Measurements from ENCODE around the gene TSR2. TPM values are rescaled to one million over a fixed set of nuclear protein-coding genes. Genes with fewer than 3 reads are reported as not detected.

Gene TSR2, protein sequence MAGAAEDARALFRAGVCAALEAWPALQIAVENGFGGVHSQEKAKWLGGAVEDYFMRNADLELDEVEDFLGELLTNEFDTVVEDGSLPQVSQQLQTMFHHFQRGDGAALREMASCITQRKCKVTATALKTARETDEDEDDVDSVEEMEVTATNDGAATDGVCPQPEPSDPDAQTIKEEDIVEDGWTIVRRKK
- 38.4 TPM for total RNA-seq
- long read RNA-seq, transcript TSR2-201 (5 exons, 1,534 nt), result major isoform, 83 of 93 reads
- long read RNA-seq, partial matches to known transcripts, result 4 of 93 reads
- long read RNA-seq, other reads (novel, unspliced or antisense), result 6 of 93 reads

DNA sequence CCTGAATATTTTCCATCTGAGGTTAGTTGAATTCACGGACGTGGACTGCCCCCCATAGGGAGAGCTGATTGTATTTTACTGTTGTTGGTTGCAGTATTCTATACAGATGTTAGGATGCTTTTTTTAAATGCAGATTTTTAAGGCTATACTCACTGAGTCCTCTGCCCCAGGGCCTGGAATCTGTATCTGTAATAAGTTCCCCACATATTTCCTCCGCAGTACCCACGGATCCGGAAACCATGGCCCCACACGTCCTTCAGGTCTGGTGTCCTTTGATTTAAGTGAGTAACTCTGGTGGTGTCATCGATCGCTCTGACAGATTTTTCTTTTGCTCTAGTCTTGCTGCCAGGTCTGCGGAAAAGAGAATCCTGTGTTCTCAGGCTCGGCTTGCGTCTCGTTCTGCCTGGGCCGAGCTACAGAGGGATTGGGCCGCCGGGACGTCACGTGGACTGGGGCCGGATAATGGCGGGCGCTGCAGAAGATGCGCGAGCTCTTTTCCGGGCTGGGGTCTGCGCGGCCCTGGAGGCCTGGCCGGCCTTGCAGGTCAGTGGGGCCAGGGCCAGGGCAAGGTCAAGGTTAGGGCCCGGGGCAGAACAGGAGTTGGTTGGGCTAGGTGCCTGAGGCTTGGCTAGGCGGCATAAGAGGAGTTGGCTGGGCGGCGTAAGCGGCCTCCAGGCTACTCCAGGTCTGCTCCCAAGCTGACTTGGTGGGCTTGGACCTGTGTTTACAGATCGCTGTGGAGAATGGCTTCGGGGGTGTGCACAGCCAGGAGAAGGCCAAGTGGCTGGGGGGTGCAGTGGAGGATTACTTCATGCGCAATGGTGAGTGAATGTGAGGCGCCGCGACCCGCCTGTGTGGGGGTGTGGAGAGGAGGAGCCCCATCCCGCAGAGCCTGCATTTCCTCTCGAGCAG is at the start of gene TSR2:
Gene TSR2, plus strand, starts transcription at position 445 of the 912 bp plus-strand sequence. Its CDS starts 18 bp downstream, at position 463.
- peak within 1 kb of the TSS; percentile 65 for H3K27ac ChIP-seq
- ATAC-seq (peak; percentile 100), DNase-seq (peak; percentile 87)
- H3K27me3 ChIP-seq, result no peaks in the 10 kb centered on the region
- H3K4me3 ChIP-seq, result peak within 1 kb of the TSS; percentile 83
- no peaks in the 10 kb centered on the region for H3K9me3 ChIP-seq
- no peaks in the 10 kb centered on the region for H3K36me3 ChIP-seq
- TF ChIP-seq, protein P1, sequence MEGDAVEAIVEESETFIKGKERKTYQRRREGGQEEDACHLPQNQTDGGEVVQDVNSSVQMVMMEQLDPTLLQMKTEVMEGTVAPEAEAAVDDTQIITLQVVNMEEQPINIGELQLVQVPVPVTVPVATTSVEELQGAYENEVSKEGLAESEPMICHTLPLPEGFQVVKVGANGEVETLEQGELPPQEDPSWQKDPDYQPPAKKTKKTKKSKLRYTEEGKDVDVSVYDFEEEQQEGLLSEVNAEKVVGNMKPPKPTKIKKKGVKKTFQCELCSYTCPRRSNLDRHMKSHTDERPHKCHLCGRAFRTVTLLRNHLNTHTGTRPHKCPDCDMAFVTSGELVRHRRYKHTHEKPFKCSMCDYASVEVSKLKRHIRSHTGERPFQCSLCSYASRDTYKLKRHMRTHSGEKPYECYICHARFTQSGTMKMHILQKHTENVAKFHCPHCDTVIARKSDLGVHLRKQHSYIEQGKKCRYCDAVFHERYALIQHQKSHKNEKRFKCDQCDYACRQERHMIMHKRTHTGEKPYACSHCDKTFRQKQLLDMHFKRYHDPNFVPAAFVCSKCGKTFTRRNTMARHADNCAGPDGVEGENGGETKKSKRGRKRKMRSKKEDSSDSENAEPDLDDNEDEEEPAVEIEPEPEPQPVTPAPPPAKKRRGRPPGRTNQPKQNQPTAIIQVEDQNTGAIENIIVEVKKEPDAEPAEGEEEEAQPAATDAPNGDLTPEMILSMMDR (IDR thresholded peaks at IDR 0.05), result no peak
- no peaks in the 10 kb centered on the region for H3K4me1 ChIP-seq
- intact Hi-C loops (cut with DNase I), result no loop called here

DNA sequence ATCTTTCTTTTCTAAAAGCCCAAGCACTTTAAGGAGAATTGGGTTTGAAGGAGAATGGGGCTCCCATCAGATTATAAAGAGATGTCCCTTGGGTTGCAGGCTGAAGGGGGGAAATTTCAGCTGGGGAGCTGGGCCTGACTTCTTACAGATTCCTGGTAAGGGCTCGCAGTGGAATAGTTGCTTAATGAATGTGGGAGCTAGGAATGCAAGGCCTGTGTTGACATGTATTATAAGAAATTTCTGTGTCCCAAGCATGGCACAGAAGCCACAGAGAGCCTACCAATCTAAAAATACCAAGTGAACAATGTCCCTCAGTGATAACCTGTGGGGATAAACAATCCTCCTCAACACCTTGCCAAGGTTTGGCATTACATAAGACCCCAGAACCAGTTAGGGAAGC is 43.1 kb upstream of the TSR2 start:
- DNase-seq, result no peak
- H3K27ac ChIP-seq, result no peak overlapping the region
- no peaks in the 10 kb centered on the region for H3K36me3 ChIP-seq
- no peak for ATAC-seq
- H3K9me3 ChIP-seq, result no peaks in the 10 kb centered on the region
- no peak overlapping the region for H3K4me3 ChIP-seq
- no peaks in the 10 kb centered on the region for H3K4me1 ChIP-seq
- TF ChIP-seq, protein P1 (IDR thresholded peaks at IDR 0.05), result no peak
- no peaks in the 10 kb centered on the region for H3K27me3 ChIP-seq
- intact Hi-C loops (cut with DNase I), result no loop called here

DNA sequence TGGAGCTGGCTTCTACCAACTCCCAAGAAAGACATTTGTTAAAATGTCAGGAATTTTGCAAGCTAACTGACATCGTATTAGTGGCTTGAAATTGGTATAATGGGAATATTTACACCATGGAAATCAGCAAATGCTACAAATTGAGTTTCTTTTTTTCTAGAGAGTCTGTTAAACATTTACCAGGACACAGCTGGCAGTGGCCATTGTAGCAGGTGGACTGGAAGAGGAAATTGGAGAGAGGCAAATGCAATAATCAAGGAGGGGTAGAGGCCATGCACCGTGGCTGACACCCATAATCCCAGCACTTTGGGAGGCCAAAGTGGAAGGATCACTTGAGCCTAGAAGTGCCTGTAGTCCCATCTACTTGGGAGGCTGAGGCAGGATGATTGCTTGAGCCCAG is 32.9 kb upstream of the TSR2 start:
- Histone ChIP-seq H3K27me3 (no peaks in the 10 kb centered on the region), H3K4me1 (no peaks in the 10 kb centered on the region), H3K9me3 (no peaks in the 10 kb centered on the region), H3K27ac (no peak overlapping the region), H3K4me3 (no peak overlapping the region), H3K36me3 (no peaks in the 10 kb centered on the region)
- DNase-seq (no peak), ATAC-seq (no peak)
- intact Hi-C loops (cut with DNase I), result no loop called here
- TF ChIP-seq, protein P1 (IDR thresholded peaks at IDR 0.05), result no peak

DNA sequence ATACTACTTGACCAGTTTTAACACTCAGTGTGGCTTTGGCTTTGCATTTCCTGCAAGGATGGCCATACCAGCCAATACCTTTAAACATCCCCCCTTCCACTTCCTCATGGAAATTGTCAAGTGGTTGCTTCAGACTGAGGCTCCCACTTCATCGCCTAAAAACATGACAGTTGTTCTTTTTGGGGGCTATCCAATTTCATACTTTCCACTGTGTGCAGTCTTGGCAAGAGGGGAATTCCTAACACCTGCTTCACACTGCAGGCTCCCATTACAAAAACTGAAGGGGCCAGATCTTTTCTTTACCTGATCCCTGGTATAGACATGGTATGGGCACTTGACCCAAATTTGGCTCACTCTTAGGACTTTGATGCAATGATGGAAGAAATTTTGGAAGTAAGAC is 28.5 kb upstream of the TSR2 start:
- Histone ChIP-seq H3K4me1 (no peaks in the 10 kb centered on the region), H3K36me3 (no peaks in the 10 kb centered on the region), H3K27ac (no peak overlapping the region), H3K27me3 (no peaks in the 10 kb centered on the region), H3K9me3 (no peaks in the 10 kb centered on the region), H3K4me3 (no peak overlapping the region)
- DNase-seq (no peak), ATAC-seq (no peak)
- intact Hi-C loops (cut with DNase I), result no loop called here
- TF ChIP-seq, protein P1 (IDR thresholded peaks at IDR 0.05), result no peak

DNA sequence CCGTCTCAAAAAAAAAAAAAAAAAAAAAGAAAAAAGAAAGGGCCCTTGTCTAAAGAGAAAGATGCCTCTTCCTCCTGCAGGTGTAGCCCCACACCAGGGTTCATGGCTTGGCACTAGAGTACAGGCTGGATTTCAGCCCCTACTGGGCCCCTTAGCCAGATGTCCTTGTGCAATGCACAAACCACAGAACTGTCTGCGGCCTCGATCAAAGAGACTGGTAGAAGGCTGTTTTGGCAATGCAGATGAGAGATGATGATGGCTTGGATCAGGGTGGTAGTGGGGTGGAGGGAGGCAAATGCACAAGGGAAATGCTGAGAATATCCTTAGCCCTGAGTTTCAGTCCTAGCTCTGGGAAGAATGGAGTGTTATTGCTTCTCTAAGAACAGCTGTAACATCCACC is 26.5 kb upstream of the TSR2 start:
- Histone ChIP-seq H3K36me3 (no peaks in the 10 kb centered on the region), H3K9me3 (no peaks in the 10 kb centered on the region), H3K4me3 (no peak overlapping the region), H3K4me1 (no peaks in the 10 kb centered on the region), H3K27ac (no peak overlapping the region), H3K27me3 (no peaks in the 10 kb centered on the region)
- TF ChIP-seq, protein P1 (IDR thresholded peaks at IDR 0.05), result no peak
- DNase-seq, result no peak
- intact Hi-C loops (cut with DNase I), result no loop called here
- no peak for ATAC-seq

Data from upper lobe of right lung (tissue), 1 donor.